Mesendoderm (in vitro differentiated cells): ENCODE measurements around the gene THSD4.

Source experiments
- DNase-seq: peaks from one replicate; pipeline ENCODE4 v3.0.0; 2013
- H2AK5ac ChIP-seq: 2 replicates; pipeline ENCODE4 v1.6.1; 2013; ENCODE audit warnings: low read length, inconsistent platforms
- H2BK120ac ChIP-seq: 2 replicates; pipeline ENCODE4 v1.6.1; 2013; ENCODE audit warnings: low read depth, mild to moderate bottlenecking, low read length, moderate library complexity, mixed read lengths
- H2BK15ac ChIP-seq: replicated peaks from 2 replicates; pipeline ENCODE4 v1.6.1; 2013; ENCODE audit warnings: low read depth, mild to moderate bottlenecking, moderate library complexity
- H2BK5ac ChIP-seq: 2 replicates; pipeline ENCODE4 v1.6.1; 2013; ENCODE audit warnings: low read length, inconsistent platforms
- H3K18ac ChIP-seq: 2 replicates; pipeline ENCODE4 v1.6.1; 2013; ENCODE audit warnings: mild to moderate bottlenecking, low read length, mixed read lengths
- H3K23ac ChIP-seq: one replicate; pipeline ENCODE4 v1.6.1; 2013; ENCODE audit warnings: low read length
- H3K27ac ChIP-seq: 2 replicates; pipeline ENCODE4 v1.5.1; 2013; ENCODE audit warnings: low read depth, mild to moderate bottlenecking, inconsistent platforms, low read length, moderate library complexity
- H3K27me3 ChIP-seq: 2 replicates; pipeline ENCODE4 v1.6.1; 2013; ENCODE audit warnings: low read length, control low read depth, mild to moderate bottlenecking, inconsistent platforms; ENCODE audit not compliant: insufficient read depth, poor library complexity
- H3K36me3 ChIP-seq: 2 replicates; pipeline ENCODE4 v1.6.1; 2013; ENCODE audit warnings: low read length, inconsistent platforms; ENCODE audit not compliant: control insufficient read depth, insufficient read depth
- H3K4ac ChIP-seq: one replicate; pipeline ENCODE4 v1.6.1; 2013; ENCODE audit warnings: low read depth, mild to moderate bottlenecking, low read length, moderate library complexity
- H3K4me1 ChIP-seq: 2 replicates; pipeline ENCODE4 v1.6.1; 2013; ENCODE audit warnings: low read depth, low read length, inconsistent platforms; ENCODE audit not compliant: control insufficient read depth
- H3K4me2 ChIP-seq: 2 replicates; pipeline ENCODE4 v1.6.1; 2013; ENCODE audit warnings: low read length
- H3K4me3 ChIP-seq: 2 replicates; pipeline ENCODE4 v1.5.1; 2013; ENCODE audit warnings: mild to moderate bottlenecking, low read length
- H3K56ac ChIP-seq: one replicate; pipeline ENCODE4 v1.6.1; 2013; ENCODE audit warnings: low read length
- H3K79me1 ChIP-seq: 2 replicates; pipeline ENCODE4 v1.6.1; 2013; ENCODE audit warnings: low read length, inconsistent platforms
- H3K79me2 ChIP-seq: 2 replicates; pipeline ENCODE4 v1.6.1; 2013; ENCODE audit warnings: mild to moderate bottlenecking, low read length; ENCODE audit not compliant: control insufficient read depth, insufficient read depth
- H3K9ac ChIP-seq: 2 replicates; pipeline ENCODE4 v1.6.1; 2013; ENCODE audit warnings: low read length, inconsistent platforms
- H4K5ac ChIP-seq: one replicate; pipeline ENCODE4 v1.6.1; 2013; ENCODE audit warnings: low read length
- H4K8ac ChIP-seq: one replicate; pipeline ENCODE4 v1.6.1; 2013; ENCODE audit warnings: low read depth, mild to moderate bottlenecking, control low read depth, low read length, moderate library complexity
- WGBS: extraction: QIAGEN DNeasy Blood & Tissue Kit; methylation state at CpG from one replicate; pipeline ENCODE4 v1.1.7; 2013; ENCODE audit warnings: low lambda C conversion rate, missing lambda C conversion rate; ENCODE audit not compliant: insufficient coverage; ENCODE audit errors: extremely low coverage; 5-methylcytosine and 5-hydroxymethylcytosine counted together

The THSD4 gene

GRCh38 chr15:71610728-71611552, 495.7 kb downstream of the THSD4 start:
- no peak overlapping the region for H3K56ac ChIP-seq
- no peak overlapping the region for H4K5ac ChIP-seq
- no peak overlapping the region for H2BK120ac ChIP-seq
- no peak overlapping the region for H2AK5ac ChIP-seq
- H3K4ac ChIP-seq, result no peak overlapping the region
- no peak for DNase-seq
- H3K79me1 ChIP-seq, result no peaks in the 10 kb centered on the region
- H3K4me3 ChIP-seq, result no peak overlapping the region
- no peaks in the 10 kb centered on the region for H3K27me3 ChIP-seq
- H3K27ac ChIP-seq, result peak overlapping the region; percentile 43
- H3K9ac ChIP-seq, result no peak overlapping the region
- no peak overlapping the region for H3K18ac ChIP-seq
- no CpG with 5 or more reads among the region's 6 CpGs for WGBS
- H2BK15ac ChIP-seq, result no peak overlapping the region
- H3K4me2 ChIP-seq, result no peak overlapping the region
- peaks cover 2% of the 10 kb centered on the region for H3K4me1 ChIP-seq
- no peaks in the 10 kb centered on the region for H3K36me3 ChIP-seq
- H3K79me2 ChIP-seq, result no peaks in the 10 kb centered on the region
- no peak overlapping the region for H4K8ac ChIP-seq
- H3K23ac ChIP-seq, result no peak overlapping the region
- no peak overlapping the region for H2BK5ac ChIP-seq

DNA sequence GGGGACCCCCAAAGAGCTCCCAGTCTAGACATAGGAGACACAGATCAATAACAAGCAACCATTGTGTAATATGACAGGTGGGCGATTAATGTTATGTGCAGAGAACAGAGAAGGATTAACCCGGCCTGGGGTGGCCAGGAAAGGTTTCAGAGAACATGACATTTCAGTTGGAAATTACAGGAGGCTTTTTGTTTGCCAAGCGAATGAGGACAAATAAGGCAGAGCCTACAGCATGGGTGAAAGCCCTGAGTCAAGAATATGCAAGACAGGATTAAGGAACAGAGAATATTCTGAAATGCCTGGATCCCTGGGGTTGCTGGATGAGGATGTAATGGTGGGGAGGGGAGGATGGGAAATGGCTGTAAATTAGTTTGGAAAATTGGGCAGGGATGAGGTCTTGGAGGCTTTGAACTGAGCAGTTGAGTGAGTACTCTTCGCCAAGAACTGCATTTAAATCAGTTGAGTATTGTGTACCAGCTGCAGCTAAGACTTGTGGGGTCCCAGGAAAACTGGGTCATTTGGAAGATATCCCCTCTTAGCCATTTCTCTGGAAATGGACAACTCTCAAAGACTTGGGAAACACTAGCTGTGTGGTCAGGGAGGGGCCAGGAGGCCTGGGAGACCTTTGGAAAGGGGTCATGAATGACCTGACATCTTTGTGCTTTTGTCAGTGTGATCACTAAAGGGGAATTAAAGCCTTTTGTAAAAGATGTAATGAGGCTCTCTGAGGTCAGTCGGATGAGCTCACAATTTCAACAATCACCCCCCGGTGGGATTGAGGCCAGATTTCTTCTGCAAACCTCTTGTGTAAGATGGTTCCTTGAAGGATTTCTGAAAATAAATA, 496.5 kb downstream of the THSD4 start:
- H3K79me1 ChIP-seq, result no peaks in the 10 kb centered on the region
- no peaks in the 10 kb centered on the region for H3K79me2 ChIP-seq
- H2BK15ac ChIP-seq, result no peak overlapping the region
- no peak overlapping the region for H3K4ac ChIP-seq
- H2BK5ac ChIP-seq, result no peak overlapping the region
- H3K18ac ChIP-seq, result no peak overlapping the region
- H3K27me3 ChIP-seq, result no peaks in the 10 kb centered on the region
- H2BK120ac ChIP-seq, result no peak overlapping the region
- no peak overlapping the region for H4K8ac ChIP-seq
- H3K27ac ChIP-seq, result peak overlapping the region; percentile 43
- H3K9ac ChIP-seq, result no peak overlapping the region
- H2AK5ac ChIP-seq, result no peak overlapping the region
- H3K36me3 ChIP-seq, result no peaks in the 10 kb centered on the region
- H3K4me3 ChIP-seq, result no peak overlapping the region
- no peak overlapping the region for H3K4me2 ChIP-seq
- no peak overlapping the region for H3K56ac ChIP-seq
- H4K5ac ChIP-seq, result no peak overlapping the region
- H3K23ac ChIP-seq, result no peak overlapping the region
- no CpG with 5 or more reads among the region's 6 CpGs for WGBS
- no peak for DNase-seq
- H3K4me1 ChIP-seq, result peaks cover 2% of the 10 kb centered on the region

GRCh38 chr15:71612397-71612722, 497.1 kb downstream of the THSD4 start:
- no peaks in the 10 kb centered on the region for H3K79me2 ChIP-seq
- H3K18ac ChIP-seq, result no peak overlapping the region
- H3K4me2 ChIP-seq, result no peak overlapping the region
- no peak overlapping the region for H3K27ac ChIP-seq
- H4K5ac ChIP-seq, result no peak overlapping the region
- H2AK5ac ChIP-seq, result no peak overlapping the region
- H3K36me3 ChIP-seq, result no peaks in the 10 kb centered on the region
- H2BK120ac ChIP-seq, result no peak overlapping the region
- WGBS, result no CpG with 5 or more reads among the region's 1 CpG
- H3K4ac ChIP-seq, result no peak overlapping the region
- H3K4me3 ChIP-seq, result no peak overlapping the region
- H3K23ac ChIP-seq, result no peak overlapping the region
- no peak overlapping the region for H2BK15ac ChIP-seq
- no peak overlapping the region for H3K56ac ChIP-seq
- no peak for DNase-seq
- H3K9ac ChIP-seq, result no peak overlapping the region
- H3K4me1 ChIP-seq, result peaks cover 2% of the 10 kb centered on the region
- no peak overlapping the region for H2BK5ac ChIP-seq
- H3K27me3 ChIP-seq, result no peaks in the 10 kb centered on the region
- H3K79me1 ChIP-seq, result no peaks in the 10 kb centered on the region
- H4K8ac ChIP-seq, result no peak overlapping the region

DNA sequence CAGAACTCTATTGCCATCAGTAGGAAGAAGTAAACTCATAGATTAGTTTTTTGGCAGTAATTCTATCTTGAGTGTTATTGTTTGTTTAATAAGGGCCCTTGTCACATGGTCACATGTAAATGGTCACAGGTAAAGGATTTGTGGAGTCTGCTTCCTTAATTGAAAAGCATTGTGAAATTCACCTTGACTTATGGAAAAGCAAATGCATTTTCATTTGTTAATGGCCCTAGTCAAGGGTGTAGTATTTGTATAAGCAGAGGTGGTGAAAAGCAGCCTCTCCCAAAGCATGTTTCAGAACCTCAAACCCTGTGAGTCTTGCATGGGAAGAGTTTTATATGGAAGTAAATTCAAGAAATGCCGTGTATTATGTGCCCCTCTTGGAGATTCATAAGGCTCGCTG, 497.6 kb downstream of the THSD4 start:
- H3K27me3 ChIP-seq, result no peaks in the 10 kb centered on the region
- no peaks in the 10 kb centered on the region for H3K79me1 ChIP-seq
- no peak overlapping the region for H3K23ac ChIP-seq
- H2BK15ac ChIP-seq, result no peak overlapping the region
- H3K4me3 ChIP-seq, result no peak overlapping the region
- no peak overlapping the region for H3K18ac ChIP-seq
- H2AK5ac ChIP-seq, result no peak overlapping the region
- H3K36me3 ChIP-seq, result no peaks in the 10 kb centered on the region
- no peak overlapping the region for H3K56ac ChIP-seq
- no peak overlapping the region for H4K5ac ChIP-seq
- no peak overlapping the region for H2BK120ac ChIP-seq
- no peak overlapping the region for H3K4ac ChIP-seq
- no peak overlapping the region for H3K9ac ChIP-seq
- no peaks in the 10 kb centered on the region for H3K79me2 ChIP-seq
- H3K4me2 ChIP-seq, result no peak overlapping the region
- H3K27ac ChIP-seq, result no peak overlapping the region
- no peak for DNase-seq
- H3K4me1 ChIP-seq, result peaks cover 2% of the 10 kb centered on the region
- no CpG with 5 or more reads among the region's 2 CpGs for WGBS
- no peak overlapping the region for H2BK5ac ChIP-seq
- no peak overlapping the region for H4K8ac ChIP-seq

DNA sequence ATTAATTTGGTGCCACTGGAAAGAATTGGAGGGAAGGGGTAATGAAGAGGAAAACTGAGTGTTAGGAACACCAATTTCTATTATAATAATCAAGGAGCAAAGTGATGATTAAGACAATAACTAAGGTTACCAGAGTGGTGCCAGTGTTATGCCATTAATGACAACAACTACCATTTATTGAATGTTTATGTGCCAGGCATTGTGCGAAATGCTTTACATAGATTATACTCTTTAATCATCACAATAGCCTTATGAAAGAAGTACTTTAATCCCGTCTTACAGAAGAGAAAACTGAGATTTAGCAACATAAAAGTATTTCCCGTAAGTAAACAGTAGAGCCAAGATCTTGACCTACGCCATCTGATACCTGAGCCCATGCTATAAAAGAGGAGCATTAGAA, 507.8 kb downstream of the THSD4 start:
- DNase-seq, result no peak
- no peak overlapping the region for H2AK5ac ChIP-seq

More for the DNA sequence above, 507.8 kb downstream of the THSD4 start:
- Histone ChIP-seq H3K4me2 (no peak overlapping the region), H3K23ac (no peak overlapping the region), H2BK15ac (no peak overlapping the region), H2BK120ac (no peak overlapping the region), H4K8ac (no peak overlapping the region), H3K18ac (no peak overlapping the region), H3K27me3 (no peaks in the 10 kb centered on the region), H3K4me3 (no peak overlapping the region), H3K56ac (no peak overlapping the region), H2BK5ac (no peak overlapping the region), H3K9ac (no peak overlapping the region), H4K5ac (no peak overlapping the region), H3K79me1 (no peaks in the 10 kb centered on the region), H3K27ac (no peak overlapping the region), H3K79me2 (no peaks in the 10 kb centered on the region), H3K4me1 (no peaks in the 10 kb centered on the region), H3K36me3 (no peaks in the 10 kb centered on the region), H3K4ac (no peak overlapping the region)
- no CpG with 5 or more reads among the region's 4 CpGs for WGBS
